HFF-Myc (cell line): ENCODE measurements around the gene DNAJC5G.

Source experiments
- DNase-seq: peaks from one replicate; pipeline ENCODE4 v3.0.0-alpha.2; 2011; ENCODE audit warnings: low read depth; ENCODE audit errors: extremely low read depth
- H3K4me3 ChIP-seq: replicated peaks from 2 replicates; pipeline ENCODE4 v1.5.1; 2011; ENCODE audit warnings: low read depth, mild to moderate bottlenecking, control low read depth, low read length
- CTCF ChIP-seq: IDR thresholded peaks from 2 replicates; pipeline ENCODE4 v1.5.1; 2012; ENCODE audit warnings: mild to moderate bottlenecking, low read depth, low read length, control low read depth; ENCODE audit errors: missing control alignments

DNAJC5G gene

GRCh38 chr2:27278010-27278409 is 2.8 kb downstream of the DNAJC5G start:
- H3K4me3 ChIP-seq: no peak overlapping the region
- TF ChIP-seq CTCF: no peak
- no peak for DNase-seq

GRCh38 chr2:27280826-27281225 is 5.6 kb downstream of the DNAJC5G start:
- DNase-seq: no peak
- no peak for TF ChIP-seq CTCF
- H3K4me3 ChIP-seq: no peak overlapping the region

- H3K4me3 ChIP-seq: no peak overlapping the region
- TF ChIP-seq CTCF: no peak
- no peak for DNase-seq
These were observed 6.2 kb downstream of the DNAJC5G start for GRCh38 chr2:27281442-27281841.

- H3K4me3 ChIP-seq: no peak within 1 kb of the TSS
- TF ChIP-seq CTCF: no peak
- DNase-seq: no peak
These were observed 6.8 kb downstream of the DNAJC5G start, which contains the start of gene TRIM54 for GRCh38 chr2:27281855-27282559. TRIM54 (plus strand) TSS chr2:27282429; CDS start chr2:27282732, 303 bp downstream.

- no peak for DNase-seq
- no peak for TF ChIP-seq CTCF
- H3K4me3 ChIP-seq: no peak overlapping the region
These were observed 7.7 kb downstream of the DNAJC5G start for GRCh38 chr2:27282892-27283291.

- H3K4me3 ChIP-seq: no peak overlapping the region
- TF ChIP-seq CTCF: no peak
- no peak for DNase-seq
These were observed 9.8 kb downstream of the DNAJC5G start for GRCh38 chr2:27284996-27285395.

- DNase-seq: no peak
- H3K4me3 ChIP-seq: no peak overlapping the region
- no peak for TF ChIP-seq CTCF
These were observed 10.2 kb downstream of the DNAJC5G start for GRCh38 chr2:27285481-27285880.
